ENCODE data around the gene SOHLH2. TPM values are rescaled to one million over a fixed set of nuclear protein-coding genes. Genes with fewer than 3 reads are reported as not detected.
A peak's percentile ranks its signal among the peaks of the same experiment; 100 is the strongest.

Gene SOHLH2
- total RNA-seq (ENCODE audit: low replicate concordance), result 1.6 and 1.7 TPM in 2 replicates

GRCh38 chr13:36214163-36214921 is at the start of gene SOHLH2:
Gene SOHLH2, minus strand, starts transcription at chr13:36214556. Its CDS starts 30 bp downstream, at chr13:36214526.
- DNase-seq (ENCODE audit: low read depth), result no peak
- no peak within 1 kb of the TSS for H3K4me3 ChIP-seq (ENCODE audit: low read depth, low read length)
- no peak for TF ChIP-seq CTCF (IDR thresholded peaks at IDR 0.05; ENCODE audit: insufficient read depth, low read length)

- no peak overlapping the region for H3K4me3 ChIP-seq (ENCODE audit: low read depth, low read length)
- no peak for TF ChIP-seq CTCF (IDR thresholded peaks at IDR 0.05; ENCODE audit: insufficient read depth, low read length)
- peak; percentile 32 for DNase-seq (ENCODE audit: low read depth)
Observed at GRCh38 chr13:36261976-36262375, 47.6 kb upstream of the SOHLH2 start.

- no peak for TF ChIP-seq CTCF (IDR thresholded peaks at IDR 0.05; ENCODE audit: insufficient read depth, low read length)
- H3K4me3 ChIP-seq (ENCODE audit: low read depth, low read length), result no peak overlapping the region
- no peak for DNase-seq (ENCODE audit: low read depth)
Observed at GRCh38 chr13:36261011-36261410, 46.7 kb upstream of the SOHLH2 start.

GRCh38 chr13:36259361-36260137 is 45.2 kb upstream of the SOHLH2 start:
- no peak for DNase-seq (ENCODE audit: low read depth)
- no peak overlapping the region for H3K4me3 ChIP-seq (ENCODE audit: low read depth, low read length)
- TF ChIP-seq CTCF (IDR thresholded peaks at IDR 0.05; ENCODE audit: insufficient read depth, low read length), result no peak

- TF ChIP-seq CTCF (IDR thresholded peaks at IDR 0.05; ENCODE audit: insufficient read depth, low read length), result no peak
- DNase-seq (ENCODE audit: low read depth), result no peak
- H3K4me3 ChIP-seq (ENCODE audit: low read depth, low read length), result no peak overlapping the region
Observed at GRCh38 chr13:36258831-36259230, 44.5 kb upstream of the SOHLH2 start.

- peak; percentile 15 for DNase-seq (ENCODE audit: low read depth)
Observed at GRCh38 chr13:36251526-36251925, 37.2 kb upstream of the SOHLH2 start.

More at GRCh38 chr13:36251526-36251925, 37.2 kb upstream of the SOHLH2 start:
- TF ChIP-seq CTCF (IDR thresholded peaks at IDR 0.05; ENCODE audit: insufficient read depth, low read length), result no peak
- H3K4me3 ChIP-seq (ENCODE audit: low read depth, low read length), result no peak overlapping the region

Measured in fibroblast of the aortic adventitia (primary cell).